B cell (primary cell): ENCODE data around the gene UAP1L1. TPM values are rescaled to one million over a fixed set of nuclear protein-coding genes. Genes with fewer than 3 reads are reported as not detected.

Source experiments
- ATAC-seq: fragments of 200-7000 bp; cut with Tn5 transposase; one replicate; pipeline ENCODE4 v1.10.0; 2021; ENCODE audit warnings: low read depth, mild to moderate bottlenecking, moderate number of reproducible peaks, moderate library complexity
- CTCF ChIA-PET: fragments of 350-600 bp; sonication (Branson Sonifier 250); formaldehyde crosslinking; loops from one replicate; lab custom pipeline; 2021; ENCODE audit warnings: antibody characterized with exemption, inconsistent platforms; lab: Charles Lee
- POLR2A ChIA-PET: fragments of 350-600 bp; sonication (Branson Sonifier 250); formaldehyde crosslinking; loops from one replicate; lab custom pipeline; 2021; ENCODE audit warnings: antibody characterized with exemption; lab: Charles Lee
- DNase-seq: peaks from one replicate; pipeline ENCODE4 v3.0.0; 2013
- H2AFZ ChIP-seq: 2 replicates; pipeline ENCODE4 v1.6.1; 2012; ENCODE audit warnings: mild to moderate bottlenecking, low read depth, low read length; ENCODE audit not compliant: insufficient read depth, poor library complexity, severe bottlenecking
- H3K27ac ChIP-seq, 2 donors: 1 replicate in 1 of 2; 2 replicates in 1 of 2; pipeline ENCODE4 v1.5.1; 2012 to 2013; ENCODE audit warnings: low read length in 2 of 2, mild to moderate bottlenecking in 2 of 2, moderate library complexity in 1 of 2
- H3K27me3 ChIP-seq, 4 experiments: fragments of 200-600 bp in 1 of 4; sonication (generic) in 1 of 4; replicated peaks in 1 of 4; 1 replicate in 2 of 4; 2 replicates in 2 of 4; pipeline versions ENCODE4 v1.6.1 to v1.7.0; 2013 to 2016; ENCODE audit warnings: low read length in 3 of 4, mild to moderate bottlenecking in 2 of 4, mixed read lengths in 1 of 4, moderate library complexity in 1 of 4; ENCODE audit not compliant: insufficient read depth in 4 of 4, control insufficient read depth in 3 of 4; ENCODE audit errors: control extremely low read depth in 1 of 4
- H3K36me3 ChIP-seq, 2 experiments: replicated peaks in 1 of 2; 1 replicate in 1 of 2; 2 replicates in 1 of 2; pipeline versions ENCODE4 v1.6.1 to v1.7.1; 2013; ENCODE audit warnings: low read length in 1 of 2; ENCODE audit not compliant: insufficient read depth in 2 of 2, control insufficient read depth in 1 of 2; ENCODE audit errors: control extremely low read depth in 1 of 2, extremely low read depth in 1 of 2
- H3K4me1 ChIP-seq, 2 donors: fragments of 200-600 bp in 1 of 2; sonication (generic) in 1 of 2; 1 replicate in 1 of 2; 2 replicates in 1 of 2; pipeline versions ENCODE4 v1.5.1 to v1.6.1; 2013 to 2017; ENCODE audit warnings: low read length in 2 of 2; ENCODE audit not compliant: control insufficient read depth in 2 of 2, insufficient read depth in 2 of 2
- H3K4me2 ChIP-seq: replicated peaks from 2 replicates; pipeline ENCODE3; 2012; ENCODE audit warnings: mild to moderate bottlenecking, low read depth, low read length; ENCODE audit not compliant: poor library complexity, severe bottlenecking
- H3K4me3 ChIP-seq, 5 experiments: fragments of 200-600 bp in 1 of 5; sonication (generic) in 1 of 5; 1 replicate in 3 of 5; 2 replicates in 2 of 5; pipeline versions ENCODE4 v1.5.1 to v1.7.0; 2011 to 2016; ENCODE audit warnings: low read length in 4 of 5, mild to moderate bottlenecking in 4 of 5, low read depth in 2 of 5, control low read depth in 1 of 5, moderate library complexity in 1 of 5; ENCODE audit not compliant: insufficient read depth in 1 of 5; ENCODE audit errors: control extremely low read depth in 1 of 5, extremely low read depth in 1 of 5
- H3K79me2 ChIP-seq: fragments of 200-600 bp; sonication (generic); one replicate; pipeline ENCODE4 v1.6.0; 2016; ENCODE audit warnings: low read length; ENCODE audit not compliant: control insufficient read depth, insufficient read depth
- H3K9ac ChIP-seq: fragments of 200-600 bp; sonication (generic); 2 replicates; pipeline ENCODE4 v1.6.1; 2017; ENCODE audit warnings: mild to moderate bottlenecking, low read length, moderate library complexity
- H3K9me3 ChIP-seq, 3 donors: one replicate each; pipeline versions ENCODE4 v1.6.1 to v1.7.1; 2013; ENCODE audit warnings: low read length in 2 of 3; ENCODE audit not compliant: control insufficient read depth in 2 of 3, insufficient read depth in 1 of 3; ENCODE audit errors: control extremely low read depth in 1 of 3
- H4K20me1 ChIP-seq: 2 replicates; pipeline ENCODE4 v1.6.0; 2012; ENCODE audit warnings: mild to moderate bottlenecking, low read length; ENCODE audit not compliant: insufficient read depth, control insufficient read depth, poor library complexity, severe bottlenecking
- H3K27ac Mint-ChIP-seq: one replicate; pipeline ENCODE4 v1.8.0; 2021; ENCODE audit warnings: mixed read lengths
- H3K27me3 Mint-ChIP-seq: one replicate; pipeline ENCODE4 v1.8.0; 2021; ENCODE audit warnings: mixed read lengths
- H3K4me1 Mint-ChIP-seq: one replicate; pipeline ENCODE4 v1.8.0; 2021; ENCODE audit warnings: mixed read lengths
- H3K4me3 Mint-ChIP-seq: one replicate; pipeline ENCODE4 v1.8.0; 2021; ENCODE audit warnings: mixed read lengths
- H3K9me3 Mint-ChIP-seq: one replicate; pipeline ENCODE4 v1.8.0; 2022; ENCODE audit warnings: mixed read lengths; ENCODE audit not compliant: insufficient read depth
- EZH2 ChIP-seq: IDR thresholded peaks from 2 replicates; pipeline ENCODE4 v1.6.1; 2012; ENCODE audit warnings: borderline replicate concordance, low read depth, mild to moderate bottlenecking, moderate library complexity, low read length; ENCODE audit not compliant: insufficient read depth, poor library complexity, severe bottlenecking
- WGBS: methylation state at CpG from one replicate; pipeline ENCODE4 v1.1.5; 2013; ENCODE audit warnings: missing lambda C conversion rate; ENCODE audit not compliant: insufficient coverage; 5-methylcytosine and 5-hydroxymethylcytosine counted together
- intact Hi-C: fragments of 100-400 bp; cut with micrococcal nuclease; formaldehyde crosslinking; loops from one replicate; pipeline ENCODE4 v1.10.0; 2022
- polyA minus RNA-seq: library from RNA; depleted of rRNA, polyadenylated mRNA; stranded (reverse); fragments of >200 nt; gene quantifications from 2 replicates; pipeline ENCODE4 v1.2.3, GENCODE V29; 2012
- polyA plus RNA-seq: library from polyadenylated mRNA; depleted of rRNA; stranded (reverse); fragments of >200 nt; gene quantifications from 2 replicates; pipeline ENCODE4 v1.2.3, GENCODE V29; 2012
- total RNA-seq, 2 donors: library from RNA; stranded (reverse); fragments of 120-200 nt in 1 of 2; gene quantifications; 1 replicate in 1 of 2; 2 replicates in 1 of 2; pipeline versions ENCODE4 v1.2.3 to v1.2.4, GENCODE V29; 2013 to 2022
- TF ChIP-seq, protein P1 (sequence below): fragments of 200-600 bp; IDR thresholded peaks from one replicate; pipeline ENCODE4 v1.8.0; 2022; ENCODE audit warnings: antibody characterized with exemption, mild to moderate bottlenecking

The UAP1L1 gene, protein sequence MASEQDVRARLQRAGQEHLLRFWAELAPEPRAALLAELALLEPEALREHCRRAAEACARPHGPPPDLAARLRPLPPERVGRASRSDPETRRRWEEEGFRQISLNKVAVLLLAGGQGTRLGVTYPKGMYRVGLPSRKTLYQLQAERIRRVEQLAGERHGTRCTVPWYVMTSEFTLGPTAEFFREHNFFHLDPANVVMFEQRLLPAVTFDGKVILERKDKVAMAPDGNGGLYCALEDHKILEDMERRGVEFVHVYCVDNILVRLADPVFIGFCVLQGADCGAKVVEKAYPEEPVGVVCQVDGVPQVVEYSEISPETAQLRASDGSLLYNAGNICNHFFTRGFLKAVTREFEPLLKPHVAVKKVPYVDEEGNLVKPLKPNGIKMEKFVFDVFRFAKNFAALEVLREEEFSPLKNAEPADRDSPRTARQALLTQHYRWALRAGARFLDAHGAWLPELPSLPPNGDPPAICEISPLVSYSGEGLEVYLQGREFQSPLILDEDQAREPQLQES
- 47.6 and 55.8 TPM in 2 replicates for total RNA-seq
- 6.9 TPM for total RNA-seq (2013)
- polyA plus RNA-seq = 29.1 and 38.1 TPM in 2 replicates
- polyA minus RNA-seq = 37.0 and 43.0 TPM in 2 replicates

DNA sequence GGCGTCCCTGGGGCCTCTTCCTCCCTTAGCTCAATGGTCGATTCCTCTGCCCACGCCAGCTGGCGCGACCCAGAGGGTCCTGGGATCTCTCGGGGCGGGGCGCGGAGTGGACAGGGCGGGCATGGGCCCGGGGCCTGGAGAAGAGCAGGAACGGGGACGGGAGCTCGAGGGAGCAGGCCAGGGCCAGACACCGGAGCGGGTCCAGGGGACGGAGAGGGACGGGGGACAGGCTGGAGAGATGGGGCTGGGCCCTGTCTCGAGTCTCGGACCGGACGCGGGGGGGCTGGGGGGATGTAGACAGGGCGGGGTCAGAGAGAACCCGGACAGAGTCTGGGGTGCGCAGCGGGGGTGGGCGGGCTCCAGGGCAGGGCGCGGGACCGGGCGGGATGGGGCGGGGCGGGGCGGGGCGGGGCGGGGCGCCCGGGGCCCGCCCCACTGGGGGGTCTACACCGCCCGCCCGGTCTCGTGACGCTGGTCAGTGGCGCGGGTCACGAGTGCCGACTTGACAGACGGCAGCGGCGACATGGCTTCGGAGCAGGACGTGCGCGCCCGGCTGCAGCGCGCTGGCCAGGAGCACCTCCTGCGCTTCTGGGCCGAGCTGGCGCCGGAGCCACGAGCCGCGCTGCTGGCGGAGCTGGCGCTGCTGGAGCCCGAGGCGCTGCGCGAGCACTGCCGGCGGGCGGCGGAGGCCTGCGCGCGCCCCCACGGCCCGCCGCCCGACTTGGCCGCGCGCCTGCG is at the start of gene UAP1L1:
UAP1L1 (plus strand) TSS at position 508 of the 738 bp plus-strand sequence; CDS start at position 524, 16 bp downstream.
- Histone ChIP-seq H3K9me3 (no peaks in the 10 kb centered on the region), H3K4me3 (peak within 1 kb of the TSS; percentile 13 to 75 (median 66)), H3K27ac (peak within 1 kb of the TSS; percentile 15 to 82), H4K20me1 (peaks cover 26% of the 10 kb centered on the region), H3K27me3 (no peaks in the 10 kb centered on the region), H3K36me3 (peaks cover 0 to 25% of the 10 kb centered on the region in 2 experiments), H3K4me1 (peaks cover 11 to 23% of the 10 kb centered on the region in 2 donors), H3K79me2 (peaks cover 12% of the 10 kb centered on the region), H2AFZ (peak within 1 kb of the TSS; percentile 69), H3K9ac (peak within 1 kb of the TSS; percentile 75), H3K4me2 (peak within 1 kb of the TSS; percentile 96)
- Mint-ChIP-seq H3K4me3 (peak within 1 kb of the TSS; percentile 81), H3K9me3 (no peaks in the 10 kb centered on the region), H3K27ac (peak within 1 kb of the TSS; percentile 82), H3K4me1 (peaks cover 19% of the 10 kb centered on the region), H3K27me3 (no peaks in the 10 kb centered on the region)
- DNase-seq (peak; percentile 85), ATAC-seq (peak; percentile 72)
- 2% methylated on average over 83 of the region's 87 CpGs for WGBS
- ChIA-PET POLR2A (interaction anchor here (0.5 to 2.0 kb wide), 6 partner anchors 8 to 293 kb away, joined by 3 to 17 read pairs (median 6); partner anchors contain the start of gene MAN1B1), CTCF (interaction anchor here (1.0 to 2.8 kb wide), 5 partner anchors 9 to 42 kb away, joined by 3 to 13 read pairs (median 4); partner anchors contain the start of gene MAN1B1)
- intact Hi-C loops = loop anchor here (1.0 kb wide), 1 partner anchor 9 kb away; the partner anchor contains the start of gene MAN1B1
- TF ChIP-seq, protein P1, sequence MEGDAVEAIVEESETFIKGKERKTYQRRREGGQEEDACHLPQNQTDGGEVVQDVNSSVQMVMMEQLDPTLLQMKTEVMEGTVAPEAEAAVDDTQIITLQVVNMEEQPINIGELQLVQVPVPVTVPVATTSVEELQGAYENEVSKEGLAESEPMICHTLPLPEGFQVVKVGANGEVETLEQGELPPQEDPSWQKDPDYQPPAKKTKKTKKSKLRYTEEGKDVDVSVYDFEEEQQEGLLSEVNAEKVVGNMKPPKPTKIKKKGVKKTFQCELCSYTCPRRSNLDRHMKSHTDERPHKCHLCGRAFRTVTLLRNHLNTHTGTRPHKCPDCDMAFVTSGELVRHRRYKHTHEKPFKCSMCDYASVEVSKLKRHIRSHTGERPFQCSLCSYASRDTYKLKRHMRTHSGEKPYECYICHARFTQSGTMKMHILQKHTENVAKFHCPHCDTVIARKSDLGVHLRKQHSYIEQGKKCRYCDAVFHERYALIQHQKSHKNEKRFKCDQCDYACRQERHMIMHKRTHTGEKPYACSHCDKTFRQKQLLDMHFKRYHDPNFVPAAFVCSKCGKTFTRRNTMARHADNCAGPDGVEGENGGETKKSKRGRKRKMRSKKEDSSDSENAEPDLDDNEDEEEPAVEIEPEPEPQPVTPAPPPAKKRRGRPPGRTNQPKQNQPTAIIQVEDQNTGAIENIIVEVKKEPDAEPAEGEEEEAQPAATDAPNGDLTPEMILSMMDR = no peak
- TF ChIP-seq EZH2 = no peak
